NOMO-1 treated with dmso at 0.1 percent for 144 hours (cell line): ENCODE data around the gene LTBP4.
"Not testable (repeated sequence)": the region's sequence is repeated elsewhere in the genome, so short reads cannot be mapped to it uniquely, and the experiment has no call there.

Experiments
- DNase-seq: peaks from one replicate; lab custom pipeline; 2025; ENCODE audit not compliant: unreplicated experiment; lab: John Stamatoyannopoulos, UW

Gene LTBP4

GRCh38 chr19:40627486-40628279 is 26.5 kb downstream of the LTBP4 start:
- no peak for DNase-seq

- no peak for DNase-seq
Measured at GRCh38 chr19:40629346-40629745, 28.2 kb downstream of the LTBP4 start.

- DNase-seq: no peak
Measured at GRCh38 chr19:40630571-40631160, 29.5 kb downstream of the LTBP4 start.

GRCh38 chr19:40632311-40633036 is 31.3 kb downstream of the LTBP4 start:
- DNase-seq: no peak

GRCh38 chr19:40633207-40633606 is 32.0 kb downstream of the LTBP4 start:
- DNase-seq: no peak

GRCh38 chr19:40638327-40638726 is 37.2 kb downstream of the LTBP4 start:
- no peak for DNase-seq

- DNase-seq: no peak
Measured at GRCh38 chr19:40639638-40639982, 38.4 kb downstream of the LTBP4 start.

- DNase-seq: no peak
Measured at GRCh38 chr19:40640744-40641143, 39.6 kb downstream of the LTBP4 start.

- no peak for DNase-seq
Measured at GRCh38 chr19:40641281-40641680, 40.1 kb downstream of the LTBP4 start.

GRCh38 chr19:40642051-40642706 is 41.0 kb downstream of the LTBP4 start:
- DNase-seq: no peak

GRCh38 chr19:40642757-40643305 is 41.7 kb downstream of the LTBP4 start:
- no peak for DNase-seq

GRCh38 chr19:40646743-40647254 is 45.6 kb downstream of the LTBP4 start:
- no peak for DNase-seq

- DNase-seq: not testable (repeated sequence)
Measured at GRCh38 chr19:40649903-40650675, 48.9 kb downstream of the LTBP4 start.

GRCh38 chr19:40650749-40651305 is 49.7 kb downstream of the LTBP4 start:
- no peak for DNase-seq

GRCh38 chr19:40652303-40652702 is 51.1 kb downstream of the LTBP4 start:
- DNase-seq: not testable (repeated sequence)

GRCh38 chr19:40655684-40656083 is 54.5 kb downstream of the LTBP4 start:
- DNase-seq: not testable (repeated sequence)

GRCh38 chr19:40658031-40658430 is 56.9 kb downstream of the LTBP4 start:
- no peak for DNase-seq

- no peak for DNase-seq
Measured at GRCh38 chr19:40659116-40659515, 57.9 kb downstream of the LTBP4 start.

GRCh38 chr19:40659566-40659965 is 58.4 kb downstream of the LTBP4 start:
- no peak for DNase-seq

- no peak for DNase-seq
Measured at GRCh38 chr19:40661616-40662015, 60.4 kb downstream of the LTBP4 start.
